Activated CD4-positive, CD25-positive, alpha-beta regulatory T cell treated with anti-CD3 and anti-CD28 coated beads, Interleukin-2, amount 50 U/mL, for 16 hours (primary cell): ENCODE results near the gene LGSN.
"Not testable (repeated sequence)": the region's sequence is repeated elsewhere in the genome, so short reads cannot be mapped to it uniquely, and the experiment has no call there.

ENCODE experiments used
- DNase-seq: peaks from one replicate; pipeline ENCODE4 v3.0.0-alpha.2; 2020; ENCODE audit warnings: low read depth, low spot score

Gene LGSN

GRCh38 chr6:63236398-63236817, 83.4 kb downstream of the LGSN start:
- no peak for DNase-seq

- DNase-seq = not testable (repeated sequence)
Observed at GRCh38 chr6:63230511-63230910, 89.3 kb downstream of the LGSN start.

- not testable (repeated sequence) for DNase-seq
Observed at GRCh38 chr6:63230027-63230426, 89.8 kb downstream of the LGSN start.

DNA sequence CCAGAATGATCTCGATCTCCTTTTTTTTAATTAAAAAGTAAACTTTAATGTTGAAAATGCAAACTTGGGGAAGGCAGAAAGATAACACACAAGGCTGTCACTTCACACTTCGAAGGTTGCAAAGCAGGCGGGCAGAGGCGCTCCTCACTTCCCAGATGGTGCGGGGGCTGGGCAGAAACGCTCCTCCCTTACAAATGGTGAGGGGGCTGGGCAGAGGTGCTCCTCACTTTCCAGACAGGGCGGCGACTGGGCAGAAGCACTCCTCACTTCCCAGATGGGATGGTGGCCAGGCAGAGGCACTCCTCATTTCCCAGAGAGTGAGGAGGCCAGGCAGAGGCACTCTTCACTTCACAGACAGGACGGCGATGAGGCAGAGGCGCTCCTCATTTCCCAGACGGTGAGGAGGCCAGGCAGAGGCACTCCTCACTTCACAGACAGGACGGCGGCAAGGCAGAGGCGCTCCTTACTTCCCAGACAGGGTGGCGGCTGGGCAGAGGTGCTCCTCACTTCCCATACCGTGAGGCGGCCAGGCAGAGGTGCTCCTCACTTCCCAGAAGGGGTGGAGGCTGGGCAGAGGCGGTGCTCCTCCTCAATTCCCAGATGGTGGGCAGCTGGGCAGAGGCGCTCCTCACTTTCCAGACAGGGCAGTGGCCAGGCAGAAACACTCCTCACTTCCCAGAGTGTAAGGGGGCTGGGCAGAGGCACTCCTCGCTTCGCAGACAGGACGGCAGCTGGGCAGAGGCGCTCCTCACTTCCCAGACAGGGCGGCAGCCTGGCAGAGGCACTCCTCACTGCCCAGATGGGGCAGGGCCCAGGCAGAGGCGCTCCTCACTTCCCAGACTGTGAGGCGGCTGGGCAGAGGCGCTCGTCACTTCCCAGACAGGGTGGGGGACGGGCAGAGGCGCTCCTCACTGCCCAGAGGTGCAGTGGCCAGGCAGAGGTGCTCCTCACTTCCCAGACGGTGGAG, 91.6 kb downstream of the LGSN start:
- DNase-seq = not testable (repeated sequence)

DNA sequence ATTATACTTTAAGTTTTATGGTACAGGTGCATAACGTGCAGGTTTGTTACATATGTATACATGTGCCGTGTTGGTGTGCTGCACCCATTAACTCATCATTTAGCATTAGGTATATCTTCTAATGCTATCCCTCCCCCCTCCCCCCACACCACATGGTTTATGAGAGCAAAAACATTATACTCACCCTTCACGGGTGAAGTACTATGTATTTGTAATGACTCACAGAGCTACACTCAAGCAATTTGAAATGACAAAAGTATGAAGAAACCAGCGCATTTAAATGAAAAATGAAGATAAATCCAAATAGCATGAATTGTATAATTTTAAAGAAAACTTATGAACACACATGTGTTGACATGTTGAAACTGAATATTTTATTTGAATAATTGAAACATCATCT, 93.8 kb downstream of the LGSN start:
- not testable (repeated sequence) for DNase-seq
